ENCODE results near the gene EPX.
"Not testable (repeated sequence)": the region's sequence is repeated elsewhere in the genome, so short reads cannot be mapped to it uniquely, and the experiment has no call there.

The EPX gene, protein sequence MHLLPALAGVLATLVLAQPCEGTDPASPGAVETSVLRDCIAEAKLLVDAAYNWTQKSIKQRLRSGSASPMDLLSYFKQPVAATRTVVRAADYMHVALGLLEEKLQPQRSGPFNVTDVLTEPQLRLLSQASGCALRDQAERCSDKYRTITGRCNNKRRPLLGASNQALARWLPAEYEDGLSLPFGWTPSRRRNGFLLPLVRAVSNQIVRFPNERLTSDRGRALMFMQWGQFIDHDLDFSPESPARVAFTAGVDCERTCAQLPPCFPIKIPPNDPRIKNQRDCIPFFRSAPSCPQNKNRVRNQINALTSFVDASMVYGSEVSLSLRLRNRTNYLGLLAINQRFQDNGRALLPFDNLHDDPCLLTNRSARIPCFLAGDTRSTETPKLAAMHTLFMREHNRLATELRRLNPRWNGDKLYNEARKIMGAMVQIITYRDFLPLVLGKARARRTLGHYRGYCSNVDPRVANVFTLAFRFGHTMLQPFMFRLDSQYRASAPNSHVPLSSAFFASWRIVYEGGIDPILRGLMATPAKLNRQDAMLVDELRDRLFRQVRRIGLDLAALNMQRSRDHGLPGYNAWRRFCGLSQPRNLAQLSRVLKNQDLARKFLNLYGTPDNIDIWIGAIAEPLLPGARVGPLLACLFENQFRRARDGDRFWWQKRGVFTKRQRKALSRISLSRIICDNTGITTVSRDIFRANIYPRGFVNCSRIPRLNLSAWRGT

DNA sequence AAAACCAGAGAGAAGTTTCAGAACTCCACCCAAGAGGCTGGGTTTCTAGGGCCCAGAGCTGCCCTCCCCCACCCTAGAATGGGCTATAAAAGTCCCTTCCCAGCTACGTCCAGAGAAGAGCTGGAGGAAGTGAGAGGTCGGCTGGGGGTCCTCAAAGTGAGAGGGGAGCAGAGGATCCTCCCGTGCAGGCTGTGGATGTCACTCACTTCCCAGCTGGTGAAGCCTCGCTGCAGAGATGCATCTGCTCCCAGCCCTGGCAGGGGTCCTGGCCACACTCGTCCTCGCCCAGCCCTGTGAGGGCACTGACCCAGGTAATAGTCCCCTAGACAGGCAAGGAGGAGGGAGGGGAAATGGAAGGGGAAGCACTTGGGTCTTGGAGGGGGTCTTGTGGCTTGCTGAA, at the start of gene EPX:
Gene EPX (plus strand): TSS at position 115 of the 400 bp plus-strand sequence. CDS start 121 bp downstream, at position 236.
- no peak for DNase-seq (ENCODE audit: low read depth)

DNA sequence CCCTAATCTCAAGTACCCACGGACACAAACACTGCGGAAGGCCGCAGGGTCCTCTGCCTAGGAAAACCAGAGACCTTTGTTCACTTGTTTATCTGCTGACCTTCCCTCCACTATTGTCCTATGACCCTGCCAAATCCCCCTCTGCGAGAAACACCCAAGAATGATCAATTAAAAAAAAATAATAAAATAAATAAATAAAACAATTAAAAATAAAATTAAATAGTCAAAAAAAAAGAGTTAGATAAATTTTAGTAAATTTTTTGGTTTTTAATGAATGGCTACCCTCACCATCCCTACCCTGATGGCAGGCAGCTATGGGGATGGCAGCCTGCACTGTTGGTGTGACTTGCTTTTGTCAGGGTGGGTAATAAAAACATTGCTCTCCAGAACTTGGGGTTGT, 49.2 kb upstream of the EPX start:
- DNase-seq (ENCODE audit: low read depth), result not testable (repeated sequence)

DNA sequence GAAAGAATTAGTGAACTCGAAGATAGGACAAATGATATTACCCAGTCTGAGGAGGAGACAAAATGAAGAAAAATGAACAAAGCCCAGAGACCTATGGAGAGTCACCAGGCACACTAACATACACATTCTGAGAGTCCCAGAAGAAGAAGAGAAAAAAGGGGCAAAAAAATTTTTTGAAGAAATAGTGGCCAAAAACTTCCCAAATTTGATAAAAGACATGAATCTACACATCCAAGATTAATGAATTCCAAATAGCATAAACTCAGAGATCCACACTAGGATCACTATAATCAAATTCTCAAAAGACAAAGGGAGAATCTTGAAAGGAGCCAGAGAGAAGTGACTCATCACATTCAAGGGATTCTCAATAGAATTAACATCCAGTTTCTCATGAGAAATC, 47.7 kb upstream of the EPX start:
- DNase-seq (ENCODE audit: low read depth), result no peak

DNA sequence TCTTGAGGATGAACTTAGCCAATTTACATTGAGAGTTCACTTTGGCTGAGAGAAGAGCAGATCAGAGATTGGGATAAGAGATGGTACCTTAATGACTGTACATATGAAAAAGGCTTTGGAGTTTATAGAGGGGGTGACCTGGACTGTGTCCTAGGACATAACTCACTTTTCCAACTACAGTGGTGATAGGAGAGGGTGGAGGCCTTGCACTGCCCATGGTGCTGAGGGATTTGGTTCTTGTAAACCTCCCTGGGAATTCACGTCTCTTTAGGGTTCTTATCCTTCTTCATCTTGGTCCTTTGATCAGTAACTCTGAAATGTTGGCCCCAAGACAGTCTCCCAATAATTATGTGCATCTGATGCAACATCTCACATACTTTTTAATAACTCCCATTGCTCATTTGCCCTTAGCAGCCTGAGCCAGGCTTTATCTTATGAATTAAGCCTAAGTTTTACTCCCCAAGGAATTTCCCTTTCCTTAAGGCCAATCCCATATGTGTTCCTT, 44.5 kb upstream of the EPX start, which contains the start of gene OR4D1:
Gene OR4D1 (plus strand): TSS at position 455 of the 505 bp plus-strand sequence. CDS start 6,770 bp downstream, outside the sequence.
- DNase-seq (ENCODE audit: low read depth), result no peak

DNA sequence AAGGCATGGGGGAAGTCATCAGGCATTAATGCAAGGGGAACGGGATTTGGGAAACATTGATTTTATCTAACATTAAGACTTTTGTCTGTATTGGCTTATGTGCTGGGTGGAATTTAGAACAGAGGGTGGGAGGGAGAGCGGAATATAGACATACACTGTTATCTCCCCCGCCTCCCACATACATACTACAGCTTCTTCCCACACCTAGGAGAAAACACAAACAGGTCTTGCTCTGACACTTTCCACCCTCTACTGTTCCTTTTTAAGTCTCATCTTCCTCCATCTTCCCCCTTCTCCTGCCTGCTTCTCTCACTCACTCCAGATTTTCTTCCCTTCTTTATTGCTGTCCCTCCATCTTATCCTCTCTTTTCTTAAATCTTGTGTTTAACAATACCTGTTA, 43.9 kb upstream of the EPX start:
- no peak for DNase-seq (ENCODE audit: low read depth)

DNA sequence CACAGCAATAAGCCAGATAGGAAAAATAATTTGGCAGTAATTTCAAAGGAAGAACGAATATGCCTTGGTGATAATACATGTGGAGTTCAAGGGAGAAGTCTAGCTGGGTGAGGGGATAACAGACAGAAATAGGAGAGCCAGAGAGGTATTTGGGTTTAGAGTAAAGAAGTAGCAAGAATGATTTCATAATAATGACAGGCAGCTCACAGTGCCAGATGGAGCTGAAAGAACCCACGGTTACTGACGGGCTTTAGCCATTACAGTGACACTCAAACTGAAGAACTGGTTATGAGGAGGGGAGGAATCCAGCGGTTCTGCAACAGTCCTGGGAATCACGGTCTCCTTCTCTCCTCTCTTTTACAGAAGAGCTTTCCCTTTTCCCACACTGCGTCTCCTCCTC, 42.1 kb upstream of the EPX start:
- DNase-seq (ENCODE audit: low read depth), result no peak

DNA sequence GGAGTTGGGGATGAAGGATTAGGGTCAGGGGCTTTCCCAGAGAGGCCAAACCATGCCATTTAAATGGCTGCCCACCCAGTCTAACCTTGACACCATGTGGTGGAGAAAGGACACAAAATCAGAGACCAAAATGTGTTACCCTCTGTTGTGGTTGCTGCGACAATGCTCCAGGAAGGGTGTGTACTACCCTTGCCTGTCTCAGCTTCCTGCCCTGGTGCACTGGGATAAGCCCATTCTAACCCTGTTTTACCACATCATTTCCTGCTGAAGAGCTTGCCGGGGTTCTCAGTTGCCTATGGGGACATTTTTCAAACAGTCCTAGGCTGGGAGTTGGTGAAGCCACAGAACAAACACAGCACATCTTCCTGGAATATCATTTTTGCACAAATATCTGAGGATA, 39.5 kb upstream of the EPX start:
- no peak for DNase-seq (ENCODE audit: low read depth)

DNA sequence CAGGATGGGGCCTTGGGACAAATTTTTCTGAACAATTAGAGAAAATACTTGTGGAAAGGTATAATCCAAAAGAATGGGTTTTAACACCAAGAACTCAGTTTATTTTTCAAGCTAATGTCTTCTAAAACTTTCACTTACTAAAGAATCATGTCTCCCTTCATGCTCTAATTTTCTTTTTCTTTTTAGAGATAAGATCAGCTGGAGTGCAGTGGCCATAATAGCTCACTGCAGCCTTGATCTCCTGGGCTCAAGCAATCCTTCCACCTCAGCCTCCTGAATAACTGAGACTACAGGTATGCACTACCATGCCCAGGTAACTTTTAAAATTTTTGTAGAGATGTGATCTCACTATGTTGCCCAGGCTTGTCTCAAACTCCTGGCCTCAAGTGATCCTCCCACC, 38.9 kb upstream of the EPX start:
- DNase-seq (ENCODE audit: low read depth), result no peak

DNA sequence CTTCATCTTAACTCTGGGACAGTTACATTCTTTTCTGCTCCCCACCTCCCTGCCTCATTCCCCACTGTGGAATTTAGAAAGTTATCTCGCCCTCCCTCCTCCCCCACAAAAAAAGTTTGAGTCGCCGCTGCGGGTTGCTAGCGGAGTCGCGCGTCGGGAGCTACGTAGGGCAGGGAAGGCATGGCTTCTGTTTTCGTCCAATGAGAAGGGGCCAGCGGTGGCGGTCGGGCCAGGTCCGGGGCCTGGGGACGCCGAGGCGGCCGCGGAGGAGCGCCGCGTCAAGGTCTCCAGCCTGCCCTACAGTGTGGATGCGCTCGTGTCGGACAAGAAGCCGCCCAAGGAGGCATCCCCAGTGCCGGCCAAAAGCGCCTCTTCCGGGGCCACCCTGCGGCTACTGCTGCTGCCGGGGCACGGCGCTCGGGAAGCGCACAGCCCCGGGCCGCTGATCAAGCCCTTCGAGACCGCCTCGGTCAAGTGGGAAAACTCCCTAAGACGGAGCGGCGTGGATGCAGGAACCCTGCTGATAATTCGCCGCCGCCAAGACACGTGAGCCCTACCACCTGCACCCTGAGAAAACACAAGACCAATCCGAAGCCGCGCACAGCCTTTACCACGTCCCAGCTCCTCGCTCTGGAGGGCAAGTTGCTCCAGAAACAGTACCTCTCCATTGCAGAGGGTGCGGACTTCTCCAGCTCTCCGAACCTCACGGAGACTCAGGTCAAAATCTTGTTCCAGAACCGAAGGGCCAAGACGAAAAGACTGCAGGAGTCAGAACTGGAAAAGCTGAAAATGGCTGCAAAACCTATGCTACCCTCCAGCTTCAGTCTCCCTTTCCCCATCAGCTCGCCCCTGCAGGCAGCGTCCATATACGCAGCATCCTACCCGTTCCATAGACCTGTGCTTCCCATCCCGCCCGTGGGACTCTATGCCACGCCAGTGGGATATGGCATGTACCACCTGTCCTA, 35.4 kb upstream of the EPX start:
- DNase-seq (ENCODE audit: low read depth), result no peak

DNA sequence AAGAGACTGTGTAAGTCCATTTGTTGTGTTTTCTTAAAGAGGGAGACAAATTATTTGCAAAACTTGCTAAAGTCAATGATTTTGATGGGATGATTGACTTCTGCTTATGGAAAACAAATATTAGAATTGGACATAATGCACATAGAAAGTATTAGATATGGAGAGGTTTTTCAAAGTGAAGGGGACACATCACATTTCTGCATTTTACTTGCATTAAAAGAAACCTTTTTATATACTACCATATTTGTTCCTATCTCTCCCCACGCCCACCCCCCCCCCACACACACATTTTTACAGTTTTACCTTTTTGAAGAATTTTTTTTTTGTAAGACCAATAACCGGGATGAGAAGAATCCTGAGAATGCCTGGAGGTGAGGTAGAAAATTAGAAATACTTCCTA, 34.3 kb upstream of the EPX start:
- DNase-seq (ENCODE audit: low read depth), result no peak

DNA sequence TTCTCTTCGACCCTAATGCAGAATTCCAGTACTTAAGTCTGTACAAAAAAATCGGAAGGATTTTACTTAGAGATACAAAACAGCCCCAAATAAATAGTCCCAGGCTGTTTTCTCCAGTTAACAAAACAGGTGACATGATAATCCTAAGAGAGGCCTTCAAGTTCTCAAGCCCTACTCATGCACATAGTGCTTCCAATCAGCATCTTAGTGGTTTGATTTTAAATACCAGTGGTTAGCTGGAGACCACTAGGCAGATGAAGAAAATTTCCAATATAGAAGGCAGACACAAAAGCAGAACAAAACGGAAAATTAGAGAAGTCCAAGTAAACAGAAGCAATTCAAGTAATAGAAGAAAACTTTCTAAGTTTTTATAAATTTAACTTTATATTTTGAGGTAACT, 31.0 kb upstream of the EPX start:
- no peak for DNase-seq (ENCODE audit: low read depth)

DNA sequence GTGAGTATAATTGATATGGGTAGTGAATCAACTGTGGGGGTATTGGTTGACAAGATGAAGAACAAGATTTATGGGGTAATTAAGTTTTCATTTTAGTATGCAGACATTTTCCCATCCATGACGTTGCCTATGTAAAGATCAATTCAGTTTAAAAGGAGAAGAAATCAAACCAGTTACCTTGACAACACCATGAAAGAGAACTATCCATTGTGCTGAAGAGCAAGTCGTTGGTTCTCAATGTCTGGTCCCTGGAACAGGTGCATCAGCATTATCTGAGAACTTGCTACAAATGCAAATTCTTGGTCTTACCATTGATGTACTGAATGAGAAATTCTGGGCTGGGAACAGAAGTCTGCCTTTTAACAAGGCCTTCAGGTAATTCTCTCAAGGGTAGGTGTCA, 26.5 kb upstream of the EPX start:
- no peak for DNase-seq (ENCODE audit: low read depth)

DNA sequence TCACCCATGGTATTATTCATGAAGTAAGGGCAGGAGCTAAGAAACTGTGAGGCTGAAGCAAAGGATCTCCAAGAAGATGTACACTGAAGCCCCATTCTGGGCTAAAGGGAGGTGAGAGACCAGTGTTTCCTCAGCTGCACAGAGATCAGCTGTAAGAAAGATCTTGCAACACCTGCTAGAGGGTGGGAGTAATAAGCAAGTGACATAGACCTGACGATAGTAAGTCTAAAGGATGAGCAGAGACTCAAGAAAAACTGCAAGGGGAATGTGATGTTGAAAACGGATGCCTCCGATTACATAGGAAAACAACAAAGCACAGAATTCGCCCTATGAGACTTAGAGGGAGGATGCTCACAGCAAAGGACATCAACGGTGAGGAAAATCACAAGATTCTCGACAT, 25.8 kb upstream of the EPX start, which contains the start of gene OR4D2:
Gene OR4D2 (plus strand): TSS at position 301 of the 400 bp plus-strand sequence. CDS start 2,674 bp downstream, outside the sequence.
- DNase-seq (ENCODE audit: low read depth), result no peak

DNA sequence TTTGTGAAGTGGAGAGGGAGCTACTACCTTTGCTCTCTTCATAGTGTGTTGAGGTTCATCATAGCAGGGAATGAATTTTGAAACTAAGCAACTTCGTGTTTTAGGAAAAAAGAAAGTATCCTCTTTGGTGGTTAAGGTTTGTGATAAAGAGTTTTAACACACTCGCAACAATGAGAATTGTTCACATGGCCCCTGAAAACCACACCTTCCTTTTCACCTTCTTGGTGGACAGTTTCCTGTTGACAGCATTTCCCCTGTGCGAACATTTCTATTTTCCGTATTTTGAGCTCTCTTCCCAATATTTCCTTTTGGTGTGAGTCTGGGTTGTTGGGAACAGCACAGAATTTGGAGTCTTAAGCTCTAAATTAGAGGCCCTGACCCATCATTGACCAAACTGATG, 21.9 kb upstream of the EPX start:
- DNase-seq (ENCODE audit: low read depth), result no peak

DNA sequence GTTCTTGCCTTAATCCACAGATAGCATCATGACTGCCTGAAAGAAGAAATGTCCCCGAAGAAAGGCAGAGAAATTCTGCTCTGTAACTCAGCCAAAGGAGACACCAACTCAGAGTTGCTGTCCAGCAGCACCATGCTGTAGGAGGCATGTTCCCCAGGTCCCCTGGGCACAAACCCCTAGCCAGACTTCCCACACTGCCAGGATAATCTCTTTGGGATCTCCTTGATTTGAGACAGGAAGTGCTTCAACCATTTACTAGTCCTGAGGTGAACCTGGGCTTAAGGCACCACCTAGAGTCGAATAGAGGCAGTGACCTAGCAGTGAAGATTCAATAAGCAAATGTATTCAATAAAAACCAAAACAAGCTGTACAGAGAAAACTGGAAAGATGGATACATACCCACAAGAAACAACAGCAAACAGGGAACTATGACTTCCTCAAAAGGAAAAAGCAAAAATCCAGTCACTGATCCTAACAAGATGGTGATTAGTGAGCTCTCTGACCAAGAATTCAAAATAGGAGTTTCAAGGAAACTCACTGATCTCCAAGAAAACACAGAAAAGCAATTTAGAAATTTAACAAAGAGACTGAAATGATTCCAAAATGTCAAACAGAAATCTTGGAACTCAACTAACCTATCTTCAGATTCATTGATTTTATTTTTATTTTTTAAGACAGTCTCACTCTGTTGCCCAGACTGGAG, 20.0 kb upstream of the EPX start:
- no peak for DNase-seq (ENCODE audit: low read depth)

DNA sequence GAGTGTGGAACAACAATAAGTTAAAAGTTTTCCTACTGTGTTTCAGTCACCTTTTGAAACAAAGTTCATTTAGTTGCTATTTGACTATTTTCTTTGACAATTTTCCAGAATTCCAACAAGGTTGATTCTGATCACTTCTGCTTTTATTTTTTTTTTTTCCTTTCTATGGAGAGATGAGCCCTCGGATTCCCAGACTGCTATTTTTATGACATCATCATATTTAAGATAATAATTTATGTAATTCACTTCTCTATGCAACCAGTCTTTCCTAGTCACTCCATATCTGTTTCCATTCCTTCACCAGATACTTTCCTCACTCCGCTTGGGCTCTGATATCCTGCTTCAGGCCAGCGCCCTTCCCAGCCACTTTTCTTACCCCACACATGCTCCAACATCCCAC, 17.7 kb upstream of the EPX start:
- DNase-seq (ENCODE audit: low read depth), result no peak

DNA sequence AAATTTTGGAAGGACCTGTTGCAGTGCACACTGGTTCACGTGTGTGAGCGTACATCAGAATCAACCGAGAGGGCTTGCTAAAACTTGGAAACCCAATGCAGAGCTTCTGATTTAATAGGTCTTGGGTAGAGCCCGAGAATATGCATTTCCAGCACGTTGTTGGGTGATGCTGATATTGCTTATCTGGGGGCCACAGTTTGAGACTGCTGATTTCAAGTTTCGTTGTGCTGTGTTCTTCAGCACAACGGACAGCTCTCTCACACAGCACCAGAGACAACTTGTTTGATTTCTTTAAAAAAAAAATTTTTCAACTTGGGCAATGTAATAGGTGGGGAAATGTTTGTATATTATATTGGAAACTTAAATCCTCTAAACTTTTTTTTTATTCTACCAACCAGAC, 16.3 kb upstream of the EPX start:
- no peak for DNase-seq (ENCODE audit: low read depth)

DNA sequence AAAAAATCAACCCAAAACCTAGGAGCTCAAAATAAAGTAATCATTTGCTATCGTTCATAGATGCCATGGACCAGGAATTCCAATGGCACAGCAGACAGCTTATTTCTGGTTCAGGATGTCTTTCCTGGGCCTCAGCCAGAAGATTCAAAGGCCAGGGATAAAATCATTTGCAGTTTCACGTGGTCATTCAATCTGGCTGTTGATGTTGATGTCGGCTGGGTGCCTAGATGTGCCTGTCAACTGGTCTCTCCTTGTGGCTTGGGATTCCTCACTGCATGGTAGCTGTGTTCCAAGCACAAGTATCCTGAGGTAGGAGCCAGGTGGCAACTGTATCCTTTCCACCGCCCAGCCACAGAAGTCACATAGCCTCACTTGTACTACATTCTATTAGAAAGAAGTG, 10.7 kb upstream of the EPX start:
- DNase-seq (ENCODE audit: low read depth), result no peak

DNA sequence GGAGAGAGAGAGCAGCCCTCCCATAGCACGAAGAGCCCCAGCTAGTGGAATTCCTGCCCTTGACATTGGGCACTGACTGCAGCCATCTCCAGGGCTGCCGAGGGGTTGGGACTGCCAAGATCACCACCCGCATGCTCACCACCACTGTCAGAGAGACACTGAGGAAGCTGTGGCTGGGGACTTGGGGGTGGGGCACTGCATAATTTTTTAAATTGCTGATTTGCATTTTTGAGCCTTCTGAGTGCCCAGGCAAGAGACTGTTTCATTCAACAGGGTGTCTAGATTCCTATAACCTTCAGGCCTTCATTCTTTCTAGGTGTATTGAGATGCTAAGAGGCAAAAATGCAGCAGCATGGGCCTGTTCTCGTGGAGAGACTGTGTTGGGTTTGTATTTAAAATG, 9.0 kb upstream of the EPX start:
- DNase-seq (ENCODE audit: low read depth), result no peak

DNA sequence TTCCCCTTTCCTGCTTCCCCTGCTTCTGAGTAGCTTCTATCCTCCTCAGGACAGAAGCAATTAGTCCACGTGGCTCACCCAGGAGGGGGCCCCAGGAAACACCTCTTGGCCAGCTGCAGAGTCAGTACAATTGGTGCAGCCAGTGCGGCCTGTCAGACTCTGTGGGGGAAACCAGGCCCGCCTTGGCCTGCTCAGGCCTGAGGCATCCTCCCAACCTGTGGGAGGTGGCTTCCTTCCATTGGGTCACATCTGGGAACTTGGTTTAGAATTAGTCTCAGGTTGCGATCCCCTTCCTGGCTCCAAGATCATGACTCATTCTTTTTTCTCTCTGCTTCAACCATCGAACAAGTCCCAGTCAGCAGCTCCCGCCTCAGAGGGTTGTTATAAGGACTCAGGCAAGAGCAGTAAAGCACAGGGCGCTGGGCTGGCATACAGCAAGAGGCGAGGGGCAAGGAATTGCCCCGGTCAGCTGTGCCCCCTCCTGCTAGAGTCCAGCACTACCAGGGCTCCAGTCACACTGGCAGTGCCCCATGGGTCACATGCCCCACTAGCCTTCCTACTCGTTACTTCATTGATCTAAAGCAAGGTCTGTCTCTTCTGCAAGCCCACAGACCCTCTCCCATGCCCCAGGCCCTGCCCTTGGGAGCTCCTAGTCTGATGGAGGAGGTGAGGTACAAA, 8.1 kb upstream of the EPX start:
- peak; percentile 13 for DNase-seq (ENCODE audit: low read depth)

All from fibroblast of gingiva (primary cell).